Dedifferentiated amniotic fluid mesenchymal stem cell (primary cell): Measurements from ENCODE around the gene LRIG3.
"Not testable (repeated sequence)": the region's sequence is repeated elsewhere in the genome, so short reads cannot be mapped to it uniquely, and the experiment has no call there.

ENCODE experiments used
- DNase-seq: peaks from one replicate; pipeline ENCODE4 v3.0.0-alpha.2; 2016; ENCODE audit errors: extremely low spot score

The LRIG3 gene

DNA sequence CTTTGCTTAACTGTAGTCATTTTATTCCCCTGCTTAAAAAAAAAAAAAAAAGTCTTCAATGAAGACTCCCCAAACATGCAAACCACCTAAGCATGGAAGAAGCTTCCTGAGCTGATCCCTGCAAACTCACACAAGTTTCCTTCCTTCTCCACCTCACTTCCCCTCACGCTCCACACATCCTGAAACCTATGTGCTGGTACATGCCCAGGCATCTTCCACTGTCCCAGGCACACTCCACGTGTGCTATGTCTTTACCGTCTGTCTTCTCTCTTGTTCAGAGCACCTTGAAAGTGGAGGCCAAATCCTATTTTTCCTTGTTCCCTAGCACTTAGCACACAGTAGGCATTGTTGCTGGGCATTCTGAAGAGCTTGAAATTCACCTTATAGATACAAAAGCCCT is 13.4 kb downstream of the LRIG3 start:
- DNase-seq, result no peak

DNA sequence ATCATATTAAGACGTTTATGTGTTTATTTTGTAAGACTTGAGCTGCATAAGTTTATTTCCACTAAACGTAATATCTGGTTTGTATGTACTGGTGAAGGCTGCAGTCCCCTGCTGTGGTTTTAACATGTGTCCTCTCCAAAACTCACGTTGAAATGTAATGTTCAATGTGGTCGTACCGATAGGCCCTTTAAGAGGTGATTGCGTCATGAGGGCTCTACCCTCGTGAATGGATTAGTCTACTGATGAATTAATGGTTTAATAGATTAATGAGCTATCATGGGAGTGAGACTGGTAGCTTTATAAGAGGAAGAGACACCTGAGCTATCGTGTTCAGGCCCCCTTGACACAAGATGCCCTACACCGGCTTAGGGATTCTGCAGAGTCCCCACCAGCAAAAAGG is 14.9 kb downstream of the LRIG3 start:
- no peak for DNase-seq

DNA sequence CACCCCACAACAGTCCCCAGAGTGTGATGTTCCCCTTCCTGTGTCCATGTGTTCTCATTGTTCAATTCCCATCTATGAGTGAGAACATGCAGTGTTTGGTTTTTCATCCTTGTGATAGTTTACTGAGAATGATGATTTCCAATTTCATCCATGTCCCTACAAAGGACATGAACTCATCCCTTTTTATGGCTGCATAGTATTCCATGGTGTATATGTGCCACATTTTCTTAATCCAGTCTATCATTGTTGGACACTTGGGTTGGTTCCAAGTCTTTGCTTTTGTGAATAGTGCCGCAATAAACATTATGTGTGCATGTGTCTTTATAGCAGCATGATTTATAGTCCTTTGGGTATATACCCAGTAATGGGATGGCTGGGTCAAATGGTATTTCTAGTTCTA is 17.6 kb downstream of the LRIG3 start:
- DNase-seq, result not testable (repeated sequence)

DNA sequence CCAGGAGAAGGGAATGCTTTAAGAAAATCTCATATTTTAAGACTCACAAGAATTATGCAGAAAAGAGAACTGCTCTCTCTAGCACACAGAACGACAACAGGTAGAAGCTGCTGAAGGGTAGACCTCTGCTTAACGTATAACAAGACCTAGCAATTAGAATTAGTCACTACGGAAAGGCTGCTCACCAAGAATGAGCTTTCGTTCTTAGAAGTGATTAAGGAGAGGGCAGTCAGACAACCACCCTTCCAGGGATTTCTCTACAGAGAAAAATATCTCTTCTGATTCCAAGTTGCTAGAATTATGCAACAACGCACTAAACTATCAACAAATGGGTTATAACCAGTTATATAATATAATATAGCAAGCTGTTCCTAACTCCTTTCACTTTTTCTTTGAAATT is 18.6 kb downstream of the LRIG3 start:
- no peak for DNase-seq

DNA sequence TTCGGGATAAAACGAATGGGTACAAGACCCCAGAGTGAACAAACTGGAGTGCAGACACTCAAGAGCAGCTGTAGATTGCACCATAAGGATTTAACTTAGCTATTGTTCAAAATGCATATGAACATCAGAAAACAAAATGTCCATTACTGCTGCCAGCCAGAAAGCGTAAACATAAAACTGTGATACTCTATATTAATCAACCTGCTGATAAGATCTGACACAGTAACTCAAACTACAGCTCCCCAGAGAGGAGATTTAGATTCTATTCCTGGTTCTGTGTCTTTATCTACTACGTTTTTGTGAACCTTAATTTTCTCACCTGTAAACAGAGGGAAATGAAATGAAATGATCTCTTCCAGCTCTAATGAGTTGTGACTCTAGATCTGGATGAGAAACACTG is 22.3 kb downstream of the LRIG3 start:
- DNase-seq, result no peak

DNA sequence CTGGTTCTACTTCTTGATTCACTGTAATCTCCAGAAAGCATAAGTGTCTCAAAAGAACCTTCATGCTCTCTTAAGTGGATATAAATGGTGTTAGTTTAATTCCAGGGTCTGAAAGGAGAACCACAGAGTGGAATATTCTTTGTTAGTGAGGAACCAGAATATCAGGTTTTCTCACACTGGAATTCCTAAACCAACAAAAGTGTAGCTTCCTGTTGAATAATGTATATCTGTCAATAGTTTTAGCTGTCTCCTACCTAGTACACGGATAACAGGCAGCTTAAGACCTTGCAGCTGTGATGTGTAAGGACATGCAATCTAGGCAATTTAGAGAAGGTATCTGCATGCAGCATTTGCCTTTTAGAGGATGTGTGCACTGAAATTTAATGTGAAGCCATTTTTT is 24.0 kb downstream of the LRIG3 start:
- DNase-seq, result no peak

DNA sequence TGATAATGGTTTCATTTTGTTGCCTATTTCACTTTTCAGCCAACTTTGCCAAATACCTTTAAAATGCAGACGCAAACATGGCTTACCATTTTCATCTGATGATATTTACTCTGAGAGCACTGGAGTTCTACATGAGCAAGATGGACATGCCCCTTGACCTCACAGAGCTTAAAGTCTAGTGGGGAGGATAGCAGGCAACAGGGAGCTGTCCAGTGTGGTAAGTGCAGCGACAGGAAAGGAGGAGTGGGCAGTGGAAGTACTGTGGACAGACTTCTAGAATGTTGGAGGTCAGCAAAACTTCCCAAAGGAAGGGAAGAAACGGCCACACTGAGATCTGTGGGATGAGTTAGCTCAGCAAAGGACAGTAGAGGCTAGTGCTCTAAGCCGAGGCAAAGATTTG is 25.3 kb downstream of the LRIG3 start:
- no peak for DNase-seq

DNA sequence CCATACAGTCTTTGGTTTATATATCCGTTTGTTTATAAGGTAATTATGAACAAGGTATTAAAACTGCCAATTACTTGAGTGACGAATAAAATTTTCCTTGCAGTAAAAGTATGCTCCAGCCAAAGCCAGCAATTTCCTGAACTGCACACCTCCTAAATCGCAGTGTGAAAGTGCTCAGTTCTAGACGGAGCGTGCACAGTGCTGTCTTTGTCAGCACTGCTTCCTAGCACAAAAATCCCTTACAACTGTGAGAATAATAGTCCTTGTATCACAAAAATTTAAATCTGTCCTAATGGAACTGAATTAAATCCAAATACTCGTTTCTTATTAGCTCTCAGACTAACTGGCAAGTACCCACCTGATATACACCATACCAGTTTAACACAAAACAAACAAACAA is 26.3 kb downstream of the LRIG3 start:
- DNase-seq, result no peak

DNA sequence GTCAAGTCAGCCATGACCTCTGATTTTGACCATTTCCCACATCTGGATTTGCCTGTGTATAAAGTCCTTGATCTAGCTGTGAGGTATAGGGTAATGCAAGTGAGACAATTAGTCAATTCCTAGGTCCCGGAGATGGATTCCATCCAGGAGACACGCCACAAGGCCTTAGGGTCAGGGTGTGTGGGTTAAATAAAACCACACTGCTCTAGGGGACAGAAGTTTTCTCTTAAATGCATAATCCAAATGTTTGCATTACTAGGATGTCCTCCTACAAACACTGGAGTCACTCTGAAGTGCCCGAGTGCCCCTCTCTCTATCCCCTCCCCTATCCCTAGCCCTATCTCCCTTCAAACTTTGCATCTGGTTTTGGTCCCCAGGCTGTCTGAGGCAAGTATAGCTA is 26.8 kb downstream of the LRIG3 start:
- DNase-seq, result no peak

DNA sequence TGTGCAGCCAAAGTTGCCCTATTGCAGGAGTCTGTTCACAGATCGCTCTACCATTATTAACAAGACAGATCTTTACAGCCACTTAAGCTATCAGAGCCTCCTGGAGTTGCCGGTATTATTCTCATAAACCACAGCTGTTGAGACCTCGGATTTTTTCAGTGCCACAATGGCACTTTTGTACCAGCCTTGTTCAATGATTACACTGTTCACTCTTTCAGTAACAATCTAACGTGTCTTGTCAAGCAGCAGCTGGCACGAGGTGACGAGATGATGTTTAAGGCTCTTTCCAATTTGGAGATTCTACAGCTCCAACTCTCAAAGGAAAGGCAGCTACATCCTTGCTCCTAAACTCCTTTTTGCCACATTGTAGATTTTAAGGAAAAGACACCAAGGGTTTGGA is 30.7 kb downstream of the LRIG3 start:
- no peak for DNase-seq

DNA sequence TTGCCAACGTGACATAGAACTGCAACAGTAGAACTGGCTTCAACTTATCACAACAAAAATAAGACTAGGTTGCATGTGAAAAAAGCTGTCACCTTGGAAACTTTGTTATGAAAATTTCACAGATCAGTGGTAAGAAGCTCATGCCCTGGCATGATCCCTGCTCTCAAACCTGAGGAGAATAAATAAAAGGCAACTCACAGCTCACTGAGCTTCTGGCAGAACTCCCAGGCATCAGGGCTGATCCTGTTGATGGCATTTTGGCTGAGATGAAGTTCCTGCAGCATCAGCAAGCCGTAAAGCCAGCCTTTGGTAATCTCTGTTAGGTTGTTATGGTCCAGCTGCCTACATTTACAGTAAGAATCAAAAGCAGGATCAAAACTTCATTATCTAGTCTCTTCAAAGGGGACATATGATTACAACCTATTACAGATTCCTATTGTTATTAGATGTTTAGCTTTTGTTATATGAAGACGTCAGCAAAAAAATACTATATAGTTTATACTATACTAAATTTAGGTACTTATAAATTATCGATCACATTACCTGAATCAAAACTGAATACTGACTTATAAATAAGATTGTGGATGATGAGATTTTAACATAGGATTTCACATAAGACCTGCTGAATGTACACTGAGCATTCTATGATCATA is 32.0 kb downstream of the LRIG3 start:
- DNase-seq, result peak; percentile 82

DNA sequence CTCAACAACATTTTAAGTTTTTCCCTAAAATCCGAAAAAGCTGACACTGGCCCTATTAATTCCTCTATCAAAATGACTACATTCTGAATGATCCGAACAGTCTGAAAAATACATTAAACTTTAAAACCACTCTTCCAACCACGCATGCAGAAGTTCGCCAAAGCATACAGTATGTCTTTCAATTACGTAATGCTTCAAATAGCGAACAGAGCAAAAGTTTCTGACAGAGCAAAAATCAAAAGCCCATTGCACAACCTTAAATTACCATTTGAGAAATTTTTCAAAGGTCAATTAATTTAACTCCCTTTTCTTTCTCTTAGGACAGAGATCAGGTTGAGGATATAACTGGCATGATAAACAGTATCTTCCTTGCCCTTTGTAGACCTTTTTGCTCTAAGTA is 33.2 kb downstream of the LRIG3 start:
- no peak for DNase-seq

DNA sequence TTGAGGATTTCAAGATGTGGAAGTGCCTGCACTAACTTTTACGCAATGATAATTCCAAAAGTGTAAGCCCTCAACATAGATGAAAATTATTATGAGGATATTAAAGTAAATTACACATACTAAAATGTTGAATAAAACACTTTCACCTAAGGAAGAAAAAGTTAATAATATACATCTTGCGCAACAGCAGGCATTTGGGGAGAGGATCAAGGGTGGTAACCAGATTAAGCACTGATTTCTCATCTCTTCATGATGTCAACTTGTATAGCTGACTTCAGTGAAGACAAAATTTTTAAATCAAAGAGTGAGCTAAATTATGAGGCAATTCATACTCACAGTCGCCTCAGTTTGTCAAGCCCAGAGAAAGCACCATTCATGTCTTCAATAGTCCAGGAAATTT is 33.8 kb downstream of the LRIG3 start:
- DNase-seq, result no peak

DNA sequence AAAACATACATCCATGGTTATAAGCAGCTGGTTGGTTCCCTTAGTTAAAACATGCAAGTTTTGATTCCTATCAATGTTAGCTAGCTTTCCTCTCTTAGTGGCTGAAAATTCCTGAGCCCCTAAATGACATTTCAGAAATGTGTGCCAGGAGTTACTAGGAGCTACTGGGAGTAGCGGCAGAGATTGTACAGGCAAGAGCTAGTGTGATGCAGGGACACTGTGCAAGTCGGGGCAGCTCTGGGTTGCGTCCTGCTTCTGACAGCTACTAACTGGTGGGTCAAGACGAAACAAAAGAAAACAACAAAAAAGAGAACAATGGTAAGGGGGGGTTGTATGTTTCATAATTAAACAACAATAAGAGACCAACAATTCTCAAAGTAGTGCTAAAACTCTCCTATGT is 35.4 kb downstream of the LRIG3 start:
- DNase-seq, result no peak

DNA sequence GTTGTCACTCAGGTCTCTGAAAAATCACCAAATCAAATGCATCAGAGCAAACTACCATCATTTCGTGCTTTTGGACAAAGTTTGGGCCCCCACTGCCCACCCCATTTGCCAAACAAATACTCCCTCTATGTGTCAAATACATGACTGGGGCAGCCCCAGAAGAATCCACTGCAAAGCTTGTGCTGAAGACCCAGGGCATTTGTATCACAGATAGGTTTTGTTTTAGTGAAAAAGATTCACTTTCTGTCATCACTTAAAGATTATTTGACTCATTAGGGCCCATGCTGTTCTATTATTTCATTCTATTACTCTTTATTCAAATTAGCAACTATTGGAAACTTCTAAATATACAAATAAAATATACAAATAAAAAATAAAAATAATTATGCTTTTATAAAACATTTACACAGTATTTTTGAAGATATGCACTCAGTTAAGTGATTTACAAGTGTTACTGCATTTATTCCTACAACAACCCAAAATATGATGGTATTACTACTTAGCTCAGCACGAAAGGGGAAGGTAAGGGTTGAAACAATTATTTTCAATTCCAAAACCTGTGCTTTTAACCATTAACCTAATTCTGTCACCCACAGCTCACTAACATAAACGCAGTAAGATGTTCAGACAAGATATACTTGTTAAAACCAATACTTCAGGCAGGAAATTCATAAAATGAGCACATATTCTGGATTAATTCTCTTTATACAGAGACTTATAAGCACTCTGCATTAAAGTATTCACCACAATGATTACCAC is 36.5 kb downstream of the LRIG3 start:
- no peak for DNase-seq

DNA sequence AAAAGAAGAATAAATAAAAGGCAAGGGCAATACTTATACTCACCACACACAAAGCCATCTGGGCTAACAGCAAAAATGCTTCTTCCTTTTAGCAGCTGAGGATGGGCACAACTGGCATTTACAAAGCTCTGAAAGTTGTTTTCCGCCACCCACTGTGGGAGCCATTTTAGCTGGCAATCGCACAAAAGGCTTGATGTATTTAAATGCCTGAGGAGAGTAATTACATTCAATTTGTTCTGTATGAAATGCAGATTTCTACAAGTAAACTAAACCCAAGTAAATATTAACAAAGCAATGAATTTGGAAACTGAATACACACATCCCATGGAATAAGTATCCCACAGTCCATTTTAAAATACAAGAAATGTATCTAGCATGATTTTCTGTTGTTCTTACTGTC is 37.5 kb downstream of the LRIG3 start:
- DNase-seq, result no peak

DNA sequence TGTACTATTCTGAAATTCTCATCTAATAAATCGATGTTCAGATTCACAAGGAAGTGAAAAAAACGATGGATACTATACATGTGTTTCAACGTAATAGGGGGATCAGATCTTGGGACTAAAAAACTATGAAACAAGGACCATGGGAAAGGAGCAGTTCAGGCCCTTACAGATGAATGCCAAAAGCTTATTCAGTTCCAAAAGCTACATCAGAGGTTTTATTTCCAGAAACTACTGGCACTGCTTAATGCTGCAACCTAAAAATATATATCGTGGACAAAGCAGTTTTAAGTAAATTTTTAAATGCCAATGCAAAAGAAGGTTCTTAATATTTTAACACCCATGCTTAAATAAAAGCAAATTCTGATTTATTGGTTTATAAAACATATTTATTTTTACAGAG is 38.5 kb downstream of the LRIG3 start:
- DNase-seq, result no peak

DNA sequence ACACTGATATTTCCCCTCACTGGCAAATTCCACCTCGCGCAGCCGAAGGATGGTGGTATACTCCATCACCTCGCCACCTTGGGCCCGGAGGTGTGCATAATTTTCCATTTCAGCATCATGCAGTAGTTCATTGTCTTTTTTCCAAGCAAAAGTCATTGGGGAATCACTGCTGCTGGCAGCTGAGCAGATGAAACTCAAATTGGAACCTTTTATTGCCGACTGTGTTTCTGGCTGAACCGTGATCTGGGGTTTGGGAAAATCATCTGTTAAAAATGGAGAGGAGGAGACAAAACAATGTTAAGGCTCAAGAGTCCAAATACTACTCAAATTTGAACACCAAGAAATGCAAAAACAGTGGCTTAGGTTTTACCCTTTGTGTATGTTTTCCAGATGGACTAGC is 39.7 kb downstream of the LRIG3 start:
- DNase-seq, result no peak

DNA sequence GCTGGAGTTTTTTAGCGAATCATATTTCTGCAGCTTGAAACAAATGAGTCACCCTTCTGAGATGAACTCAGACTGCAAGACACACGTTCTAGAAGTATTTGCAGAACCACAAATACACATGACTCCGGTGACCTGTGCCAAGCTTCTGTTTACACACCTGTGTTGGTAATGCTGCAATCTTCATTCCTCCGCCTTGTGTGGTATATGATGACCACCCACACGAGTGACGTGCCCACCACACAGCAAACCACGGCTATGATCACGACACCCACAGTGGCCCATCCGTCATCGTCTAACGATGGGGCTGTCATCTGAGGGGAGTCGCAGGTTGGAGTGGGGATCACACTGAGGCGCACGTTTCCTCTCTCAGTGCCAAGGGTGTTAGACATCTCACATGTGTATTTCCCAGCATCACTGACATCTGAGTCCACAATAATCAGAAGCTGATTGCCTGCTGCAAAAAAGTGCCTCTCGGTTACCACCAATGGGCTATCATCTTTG is 43.0 kb downstream of the LRIG3 start:
- DNase-seq, result peak; percentile 36

DNA sequence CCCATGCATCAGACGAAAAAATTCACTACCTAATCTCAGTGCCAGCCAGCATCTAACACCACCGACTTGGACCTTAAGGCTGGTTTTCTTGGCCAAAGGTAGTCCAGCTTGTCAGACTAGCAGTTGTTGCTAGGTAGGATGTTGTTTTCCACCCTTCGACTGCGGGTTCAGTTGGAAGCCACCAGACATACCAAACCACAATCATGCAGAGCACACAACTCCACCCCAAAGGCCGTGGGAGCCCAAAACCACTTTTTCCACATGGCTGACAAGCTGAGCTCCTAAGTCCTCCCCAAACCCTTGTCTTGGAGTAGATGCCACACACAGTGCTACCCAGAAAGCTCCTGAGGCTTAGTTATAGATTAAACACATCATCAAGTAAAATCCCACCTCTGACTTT is 46.8 kb downstream of the LRIG3 start:
- no peak for DNase-seq

DNA sequence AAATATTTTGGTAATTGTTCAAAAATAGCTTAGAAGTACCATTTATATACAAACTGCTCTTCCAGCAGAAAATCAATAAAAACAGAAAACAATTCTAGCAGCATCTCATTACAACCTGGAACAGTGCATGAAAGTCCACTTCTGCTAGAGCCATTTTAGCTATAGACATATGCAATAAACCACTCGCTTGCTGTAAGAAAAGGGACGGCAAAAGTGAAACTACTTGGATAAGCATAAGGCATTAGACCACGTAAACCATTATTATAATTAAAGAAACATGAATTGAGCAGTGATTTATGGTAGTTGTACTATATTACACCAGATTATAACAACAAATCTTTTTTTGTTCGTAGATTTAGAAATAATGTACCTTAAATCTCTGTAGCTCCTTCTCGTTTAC is 48.7 kb downstream of the LRIG3 start:
- peak; percentile 26 for DNase-seq

DNA sequence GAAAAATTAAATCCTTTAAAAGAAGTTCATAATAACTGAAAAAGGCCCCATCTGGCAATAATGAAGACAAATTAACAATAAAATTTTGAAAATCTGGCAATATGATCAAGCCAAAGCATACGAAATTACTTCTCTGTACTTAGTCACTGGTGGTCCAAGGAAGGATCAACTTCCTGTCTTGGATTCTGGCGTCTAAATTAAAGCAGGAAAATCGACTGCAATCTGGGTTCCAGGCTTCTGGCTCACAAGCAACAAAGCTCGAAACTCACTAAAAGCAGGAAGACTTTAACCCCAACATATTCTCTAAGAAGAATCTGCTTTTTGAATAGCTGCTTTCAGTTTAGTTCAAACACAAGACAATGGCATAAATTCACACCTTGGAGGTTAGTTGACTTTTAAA is 49.7 kb downstream of the LRIG3 start:
- DNase-seq, result no peak

DNA sequence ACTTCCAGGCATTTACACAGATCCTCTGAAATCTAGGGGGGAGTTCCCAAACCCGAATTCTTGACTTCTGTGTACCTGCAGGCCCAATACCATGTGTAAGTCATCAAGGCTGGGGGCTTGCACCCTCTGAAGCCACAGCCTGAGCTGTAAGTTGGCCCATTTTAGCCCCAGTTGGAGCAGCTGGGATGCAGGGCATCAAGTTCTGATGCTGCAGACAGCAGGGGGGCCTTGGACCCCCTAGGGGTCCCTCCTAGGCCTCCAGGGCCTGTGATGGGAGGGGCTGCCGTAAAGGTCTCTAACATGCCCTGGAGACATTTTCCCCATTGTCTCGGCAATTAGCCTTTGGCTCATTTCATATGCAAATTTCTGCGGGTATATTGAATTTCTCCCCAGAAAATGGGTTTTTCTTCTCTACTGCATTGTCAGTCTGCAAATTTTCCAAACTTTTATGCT is 59.5 kb downstream of the LRIG3 start:
- DNase-seq, result no peak
